ENCODE data around the gene CLTCL1. TPM values are rescaled to one million over a fixed set of nuclear protein-coding genes. Genes with fewer than 3 reads are reported as not detected.

The CLTCL1 gene
- total RNA-seq, 1 experiment from 2014 or later = 21.7 TPM

DNA sequence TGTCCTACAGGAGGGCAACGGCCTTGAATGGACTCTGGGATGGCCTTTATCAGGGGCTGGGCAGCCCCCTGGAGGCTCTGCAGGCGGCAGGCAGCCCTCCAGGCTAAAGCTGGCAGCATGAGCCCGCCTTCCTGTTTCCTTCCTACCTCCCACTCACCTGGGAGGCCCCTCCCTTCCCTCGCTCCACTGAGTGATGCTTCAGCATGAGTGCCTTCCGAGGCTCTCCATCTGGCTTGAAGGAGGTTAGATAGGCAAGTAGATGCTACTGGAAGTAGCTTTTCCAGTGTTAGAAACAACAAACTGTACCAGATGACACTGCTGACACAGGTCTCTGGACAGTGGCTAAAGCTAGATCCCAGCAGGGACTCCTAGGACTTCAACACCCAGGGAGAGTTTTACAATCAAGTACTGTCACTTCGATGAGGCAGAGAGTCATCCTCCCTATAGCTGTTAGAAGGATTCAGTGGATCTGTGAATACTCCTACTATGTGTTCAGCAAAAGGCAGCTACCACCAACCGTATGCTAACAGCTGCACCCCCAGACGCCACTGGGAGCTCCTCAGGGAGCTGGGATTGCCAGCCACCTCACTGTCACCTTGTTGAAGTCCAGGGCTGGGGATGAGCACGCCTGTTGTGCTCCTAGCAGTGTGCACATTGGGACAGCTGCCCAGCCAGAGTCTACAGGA, 108.9 kb downstream of the CLTCL1 start:
- no peaks in the 10 kb centered on the region for H3K9me3 Mint-ChIP-seq (ENCODE audit: unreplicated experiment)
- peaks cover 9% of the 10 kb centered on the region for H3K36me3 Mint-ChIP-seq (ENCODE audit: insufficient read depth, unreplicated experiment)
- DNase-seq (ENCODE audit: unreplicated experiment) = no peak
- no peak overlapping the region for H3K4me3 Mint-ChIP-seq (ENCODE audit: unreplicated experiment)
- no TSS peak for BruUV-seq (replicated peaks)
- no peaks in the 10 kb centered on the region for H3K27me3 Mint-ChIP-seq (ENCODE audit: insufficient read depth, unreplicated experiment)
- CTCF ChIA-PET = interaction anchor here (0.6 to 1.0 kb wide), 3 partner anchors 15 to 447 kb away, joined by 3 to 4 read pairs (median 3); no protein-coding TSS in a partner anchor
- no peak for TF ChIP-seq CTCF (IDR thresholded peaks at IDR 0.05; ENCODE audit: unreplicated experiment)
- intact Hi-C loops (cut with micrococcal nuclease) = no loop called here
- POLR2A ChIA-PET = no interaction called here
- no peak overlapping the region for H3K27ac Mint-ChIP-seq (ENCODE audit: low read depth, unreplicated experiment)
- peaks cover 6% of the 10 kb centered on the region for H3K4me1 Mint-ChIP-seq (ENCODE audit: insufficient read depth, unreplicated experiment)

- intact Hi-C loops (cut with micrococcal nuclease) = no loop called here
- peaks cover 9% of the 10 kb centered on the region for H3K36me3 Mint-ChIP-seq (ENCODE audit: insufficient read depth, unreplicated experiment)
- H3K27ac Mint-ChIP-seq (ENCODE audit: low read depth, unreplicated experiment) = no peak overlapping the region
- POLR2A ChIA-PET = no interaction called here
- no peaks in the 10 kb centered on the region for H3K9me3 Mint-ChIP-seq (ENCODE audit: unreplicated experiment)
- no peaks in the 10 kb centered on the region for H3K27me3 Mint-ChIP-seq (ENCODE audit: insufficient read depth, unreplicated experiment)
- no TSS peak for BruUV-seq (replicated peaks)
- H3K4me1 Mint-ChIP-seq (ENCODE audit: insufficient read depth, unreplicated experiment) = peaks cover 9% of the 10 kb centered on the region
- no peak for DNase-seq (ENCODE audit: unreplicated experiment)
- no peak for TF ChIP-seq CTCF (IDR thresholded peaks at IDR 0.05; ENCODE audit: unreplicated experiment)
- H3K4me3 Mint-ChIP-seq (ENCODE audit: unreplicated experiment) = no peak overlapping the region
- CTCF ChIA-PET = interaction anchor here (0.6 to 1.8 kb wide), 3 partner anchors 15 to 448 kb away, joined by 3 read pairs; no protein-coding TSS in a partner anchor
Measured at GRCh38 chr22:19181786-19182471, 109.6 kb downstream of the CLTCL1 start.

- POLR2A ChIA-PET = interaction anchor here (0.8 kb wide), 1 partner anchor 62 kb away, joined by 4 read pairs; no protein-coding TSS in a partner anchor
- peaks cover 14% of the 10 kb centered on the region for H3K4me1 Mint-ChIP-seq (ENCODE audit: insufficient read depth, unreplicated experiment)
- no peaks in the 10 kb centered on the region for H3K27me3 Mint-ChIP-seq (ENCODE audit: insufficient read depth, unreplicated experiment)
- no peak for TF ChIP-seq CTCF (IDR thresholded peaks at IDR 0.05; ENCODE audit: unreplicated experiment)
- intact Hi-C loops (cut with micrococcal nuclease) = no loop called here
- BruUV-seq (replicated peaks) = no TSS peak
- no peak overlapping the region for H3K4me3 Mint-ChIP-seq (ENCODE audit: unreplicated experiment)
- H3K36me3 Mint-ChIP-seq (ENCODE audit: insufficient read depth, unreplicated experiment) = peaks cover 17% of the 10 kb centered on the region
- H3K27ac Mint-ChIP-seq (ENCODE audit: low read depth, unreplicated experiment) = no peak overlapping the region
- no peaks in the 10 kb centered on the region for H3K9me3 Mint-ChIP-seq (ENCODE audit: unreplicated experiment)
- no peak for DNase-seq (ENCODE audit: unreplicated experiment)
- CTCF ChIA-PET = interaction anchor here (0.7 to 1.8 kb wide), 2 partner anchors 19 to 221 kb away, joined by 3 read pairs; no protein-coding TSS in a partner anchor
Measured at GRCh38 chr22:19180740-19181410, 110.6 kb downstream of the CLTCL1 start.

DNA sequence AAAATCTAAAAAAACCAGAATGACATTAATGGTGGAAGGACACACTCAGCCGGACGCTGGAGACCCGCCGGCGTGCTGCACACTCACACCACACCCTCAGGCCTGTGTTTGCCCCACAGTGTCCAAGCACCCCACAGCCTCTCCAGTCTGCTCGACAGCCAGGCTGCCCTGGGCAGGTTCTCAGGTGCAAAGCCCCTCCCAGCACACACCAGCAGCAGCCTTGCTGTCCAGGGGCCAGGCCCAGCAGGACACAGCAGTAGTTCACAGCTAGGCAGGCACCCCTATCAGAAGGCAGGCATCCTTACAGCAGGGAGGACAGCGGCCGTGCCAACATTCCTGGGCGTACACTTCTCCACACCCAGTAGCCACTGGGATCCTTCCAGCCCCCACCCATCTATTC, 111.3 kb downstream of the CLTCL1 start:
- intact Hi-C loops (cut with micrococcal nuclease) = no loop called here
- no peak overlapping the region for H3K27ac Mint-ChIP-seq (ENCODE audit: low read depth, unreplicated experiment)
- H3K27me3 Mint-ChIP-seq (ENCODE audit: insufficient read depth, unreplicated experiment) = no peaks in the 10 kb centered on the region
- ChIA-PET CTCF (interaction anchor here (0.5 to 2.2 kb wide), 11 partner anchors 16 to 450 kb away, joined by 3 to 6 read pairs (median 4); partner anchors contain the start of gene ESS2), POLR2A (interaction anchor here (1.0 to 3.3 kb wide), 5 partner anchors 107 to 252 kb away, joined by 3 to 22 read pairs (median 7); partner anchors contain the start of genes CLTCL1, HIRA and MRPL40)
- TF ChIP-seq CTCF (IDR thresholded peaks at IDR 0.05; ENCODE audit: unreplicated experiment) = no peak
- no peaks in the 10 kb centered on the region for H3K9me3 Mint-ChIP-seq (ENCODE audit: unreplicated experiment)
- H3K4me3 Mint-ChIP-seq (ENCODE audit: unreplicated experiment) = no peak overlapping the region
- no TSS peak for BruUV-seq (replicated peaks)
- H3K36me3 Mint-ChIP-seq (ENCODE audit: insufficient read depth, unreplicated experiment) = peaks cover 19% of the 10 kb centered on the region
- DNase-seq (ENCODE audit: unreplicated experiment) = no peak
- peaks cover 16% of the 10 kb centered on the region for H3K4me1 Mint-ChIP-seq (ENCODE audit: insufficient read depth, unreplicated experiment)

All from MCF 10A (cell line).